ENCODE results near the gene FGF12. TPM values are rescaled to one million over a fixed set of nuclear protein-coding genes. Genes with fewer than 3 reads are reported as not detected.

FGF12 gene
- total RNA-seq, 1 experiment from 2014 or later, result 0.09 TPM

GRCh38 chr3:192313605-192314004 lies 413.7 kb downstream of the FGF12 start:
- intact Hi-C loops (cut with micrococcal nuclease), result no loop called here
- peaks cover 67% of the 10 kb centered on the region for H3K27me3 Mint-ChIP-seq (ENCODE audit: insufficient read depth, unreplicated experiment)

GRCh38 chr3:192307631-192308030 lies 419.7 kb downstream of the FGF12 start:
- no peak for DNase-seq (ENCODE audit: unreplicated experiment)
- H3K4me1 Mint-ChIP-seq (ENCODE audit: insufficient read depth, unreplicated experiment), result no peaks in the 10 kb centered on the region
- no TSS peak for BruUV-seq (replicated peaks)
- TF ChIP-seq CTCF (IDR thresholded peaks at IDR 0.05; ENCODE audit: unreplicated experiment), result no peak
- intact Hi-C loops (cut with micrococcal nuclease), result no loop called here
- no peaks in the 10 kb centered on the region for H3K36me3 Mint-ChIP-seq (ENCODE audit: insufficient read depth, unreplicated experiment)
- H3K27ac Mint-ChIP-seq (ENCODE audit: low read depth, unreplicated experiment), result no peak overlapping the region
- CTCF ChIA-PET, result interaction anchor here (0.7 kb wide), 1 partner anchor 1085 kb away, joined by 3 read pairs; no protein-coding TSS in a partner anchor
- peaks cover 80% of the 10 kb centered on the region for H3K27me3 Mint-ChIP-seq (ENCODE audit: insufficient read depth, unreplicated experiment)
- POLR2A ChIA-PET, result interaction anchor here (0.6 kb wide), 1 partner anchor 144 kb away, joined by 3 read pairs; no protein-coding TSS in a partner anchor
- H3K9me3 Mint-ChIP-seq (ENCODE audit: unreplicated experiment), result no peaks in the 10 kb centered on the region
- H3K4me3 Mint-ChIP-seq (ENCODE audit: unreplicated experiment), result no peak overlapping the region

More at GRCh38 chr3:192313605-192314004, 413.7 kb downstream of the FGF12 start:
- Mint-ChIP-seq H3K9me3 (ENCODE audit: unreplicated experiment) (no peaks in the 10 kb centered on the region), H3K4me1 (ENCODE audit: insufficient read depth, unreplicated experiment) (no peaks in the 10 kb centered on the region), H3K27ac (ENCODE audit: low read depth, unreplicated experiment) (no peak overlapping the region), H3K36me3 (ENCODE audit: insufficient read depth, unreplicated experiment) (no peaks in the 10 kb centered on the region), H3K4me3 (ENCODE audit: unreplicated experiment) (no peak overlapping the region)
- BruUV-seq (replicated peaks), result no TSS peak
- no peak for TF ChIP-seq CTCF (IDR thresholded peaks at IDR 0.05; ENCODE audit: unreplicated experiment)
- ChIA-PET CTCF (no interaction called here), POLR2A (no interaction called here)
- DNase-seq (ENCODE audit: unreplicated experiment), result no peak

GRCh38 chr3:192303235-192303634 lies 424.1 kb downstream of the FGF12 start:
- H3K36me3 Mint-ChIP-seq (ENCODE audit: insufficient read depth, unreplicated experiment), result no peaks in the 10 kb centered on the region
- intact Hi-C loops (cut with micrococcal nuclease), result no loop called here
- POLR2A ChIA-PET, result no interaction called here
- peaks cover 72% of the 10 kb centered on the region for H3K27me3 Mint-ChIP-seq (ENCODE audit: insufficient read depth, unreplicated experiment)
- no peak for DNase-seq (ENCODE audit: unreplicated experiment)
- no peak overlapping the region for H3K4me3 Mint-ChIP-seq (ENCODE audit: unreplicated experiment)
- CTCF ChIA-PET, result interaction anchor here (0.6 kb wide), 1 partner anchor 168 kb away, joined by 4 read pairs; no protein-coding TSS in a partner anchor
- H3K9me3 Mint-ChIP-seq (ENCODE audit: unreplicated experiment), result no peaks in the 10 kb centered on the region
- H3K4me1 Mint-ChIP-seq (ENCODE audit: insufficient read depth, unreplicated experiment), result no peaks in the 10 kb centered on the region
- no peak for TF ChIP-seq CTCF (IDR thresholded peaks at IDR 0.05; ENCODE audit: unreplicated experiment)
- H3K27ac Mint-ChIP-seq (ENCODE audit: low read depth, unreplicated experiment), result no peak overlapping the region
- no TSS peak for BruUV-seq (replicated peaks)

- ChIA-PET CTCF (interaction anchor here (0.6 kb wide), 1 partner anchor 169 kb away, joined by 4 read pairs; no protein-coding TSS in a partner anchor), POLR2A (no interaction called here)
- no peak for DNase-seq (ENCODE audit: unreplicated experiment)
- no peaks in the 10 kb centered on the region for H3K9me3 Mint-ChIP-seq (ENCODE audit: unreplicated experiment)
- peaks cover 78% of the 10 kb centered on the region for H3K27me3 Mint-ChIP-seq (ENCODE audit: insufficient read depth, unreplicated experiment)
- no peaks in the 10 kb centered on the region for H3K4me1 Mint-ChIP-seq (ENCODE audit: insufficient read depth, unreplicated experiment)
- intact Hi-C loops (cut with micrococcal nuclease), result no loop called here
- no peak overlapping the region for H3K27ac Mint-ChIP-seq (ENCODE audit: low read depth, unreplicated experiment)
- H3K4me3 Mint-ChIP-seq (ENCODE audit: unreplicated experiment), result no peak overlapping the region
- no peaks in the 10 kb centered on the region for H3K36me3 Mint-ChIP-seq (ENCODE audit: insufficient read depth, unreplicated experiment)
- no TSS peak for BruUV-seq (replicated peaks)
- no peak for TF ChIP-seq CTCF (IDR thresholded peaks at IDR 0.05; ENCODE audit: unreplicated experiment)
Observed at GRCh38 chr3:192302721-192303120, 424.6 kb downstream of the FGF12 start.

All from MCF 10A (cell line).